SK-N-SH treated with all-trans-retinoic acid at 6 μM for 48 hours (cell line): ENCODE data around the gene BHMT.

Source experiments
- ATAC-seq: fragments of 200-7000 bp; cut with Tn5 transposase; 3 replicates; pipeline ENCODE4 v1.9.1; 2020; ENCODE audit warnings: mild to moderate bottlenecking, moderate library complexity
- ARNTL ChIP-seq: fragments of 450-650 bp; formaldehyde crosslinking; IDR thresholded peaks from 2 replicates; pipeline ENCODE4 v1.5.0; 2020; ENCODE audit warnings: low read depth, mild to moderate bottlenecking, moderate library complexity, borderline replicate concordance
- BACH2 ChIP-seq: fragments of 250-450 bp; sonication (Bioruptor Pico); IDR thresholded peaks from 2 replicates; pipeline ENCODE4 v1.9.0; 2021; ENCODE audit warnings: mild to moderate bottlenecking, borderline replicate concordance
- CREB5 ChIP-seq: fragments of 250-450 bp; sonication (Bioruptor Pico); IDR thresholded peaks from 2 replicates; pipeline ENCODE4 v1.5.1; 2020; ENCODE audit warnings: low read depth, mild to moderate bottlenecking, moderate library complexity
- CSRNP3 ChIP-seq: fragments of 250-450 bp; sonication (Bioruptor Pico); IDR thresholded peaks from 2 replicates; pipeline ENCODE4 v1.5.1; 2021; ENCODE audit warnings: mild to moderate bottlenecking, moderate library complexity
- ESRRG ChIP-seq: fragments of 250-450 bp; sonication (Bioruptor Pico); IDR thresholded peaks from 2 replicates; pipeline ENCODE4 v1.6.1; 2021; ENCODE audit warnings: mild to moderate bottlenecking
- GLIS3 ChIP-seq: fragments of 250-450 bp; sonication (Bioruptor Pico); IDR thresholded peaks from 2 replicates; pipeline ENCODE4 v1.5.0; 2020; ENCODE audit warnings: mild to moderate bottlenecking, moderate library complexity
- ISL1 ChIP-seq: fragments of 250-450 bp; sonication (Bioruptor Pico); IDR thresholded peaks from 2 replicates; pipeline ENCODE4 v2.1.2; 2022; ENCODE audit warnings: mild to moderate bottlenecking, moderate library complexity
- OSR1 ChIP-seq: fragments of 250-450 bp; sonication (Bioruptor Pico); IDR thresholded peaks from 2 replicates; pipeline ENCODE4 v1.8.0; 2022; ENCODE audit warnings: moderate library complexity, mild to moderate bottlenecking, inconsistent platforms
- PATZ1 ChIP-seq: fragments of 250-450 bp; sonication (Bioruptor Pico); IDR thresholded peaks from 2 replicates; pipeline ENCODE4 v1.8.0; 2020; ENCODE audit warnings: mild to moderate bottlenecking, moderate library complexity, borderline replicate concordance
- POU6F1 ChIP-seq: fragments of 250-450 bp; sonication (Bioruptor Pico); IDR thresholded peaks from 2 replicates; pipeline ENCODE4 v1.8.0; 2021; ENCODE audit warnings: low read depth, mild to moderate bottlenecking, moderate library complexity, borderline replicate concordance
- PPARA ChIP-seq: fragments of 250-450 bp; sonication (Bioruptor Pico); IDR thresholded peaks from 2 replicates; pipeline ENCODE4 v1.5.0; 2020; ENCODE audit warnings: mild to moderate bottlenecking, borderline replicate concordance
- SNAI2 ChIP-seq: fragments of 250-450 bp; sonication (Bioruptor Pico); IDR thresholded peaks from 2 replicates; pipeline ENCODE4 v1.5.0; 2020; ENCODE audit warnings: mild to moderate bottlenecking, moderate library complexity
- TCF4 ChIP-seq: fragments of 250-450 bp; sonication (Bioruptor Pico); IDR thresholded peaks from 2 replicates; pipeline ENCODE4 v1.8.0; 2021; ENCODE audit warnings: mild to moderate bottlenecking, moderate library complexity, borderline replicate concordance
- TOX ChIP-seq: fragments of 250-450 bp; sonication (Bioruptor Pico); IDR thresholded peaks from 2 replicates; pipeline ENCODE4 v1.8.0; 2021; ENCODE audit warnings: mild to moderate bottlenecking, moderate library complexity, borderline replicate concordance
- TSHZ2 ChIP-seq: fragments of 250-450 bp; sonication (Bioruptor Pico); IDR thresholded peaks from 2 replicates; pipeline ENCODE4 v1.5.0; 2020; ENCODE audit warnings: mild to moderate bottlenecking, moderate library complexity
- ZC3H10 ChIP-seq: fragments of 250-450 bp; sonication (Bioruptor Pico); IDR thresholded peaks from 2 replicates; pipeline ENCODE4 v1.5.1; 2021; ENCODE audit warnings: mild to moderate bottlenecking, moderate library complexity
- ZFP3 ChIP-seq: fragments of 250-450 bp; sonication (Bioruptor Pico); IDR thresholded peaks from 2 replicates; pipeline ENCODE4 v1.5.0; 2020; ENCODE audit warnings: mild to moderate bottlenecking, moderate library complexity
- ZFP30 ChIP-seq: fragments of 450-650 bp; formaldehyde crosslinking; IDR thresholded peaks from 2 replicates; pipeline ENCODE4 v1.5.0; 2022; ENCODE audit warnings: mild to moderate bottlenecking, moderate library complexity
- ZNF565 ChIP-seq: fragments of 450-650 bp; formaldehyde crosslinking; conservative IDR thresholded peaks from 2 replicates; pipeline ENCODE4 v1.5.0; 2020; ENCODE audit warnings: low read depth, mild to moderate bottlenecking, moderate library complexity
- ZNF70 ChIP-seq: fragments of 450-650 bp; formaldehyde crosslinking; IDR thresholded peaks from 2 replicates; pipeline ENCODE4 v1.5.0; 2020; ENCODE audit warnings: mild to moderate bottlenecking, moderate library complexity
- ZNF8 ChIP-seq: fragments of 450-650 bp; formaldehyde crosslinking; IDR thresholded peaks from 2 replicates; pipeline ENCODE4 v1.5.0; 2020; ENCODE audit warnings: mild to moderate bottlenecking, moderate library complexity

The BHMT gene

GRCh38 chr5:79119486-79119885 is 7.9 kb downstream of the BHMT start:
- no peak for ATAC-seq
- TF ChIP-seq POU6F1 (no peak), OSR1 (CRISPR knock-in tag) (no peak), ZC3H10 (CRISPR knock-in tag) (no peak), ISL1 (no peak), PATZ1 (CRISPR knock-in tag) (no peak), ZNF565 (no peak), TSHZ2 (no peak), BACH2 (CRISPR knock-in tag) (no peak), ZFP3 (CRISPR knock-in tag) (no peak), CREB5 (CRISPR knock-in tag) (no peak)

GRCh38 chr5:79120221-79120620 is 8.6 kb downstream of the BHMT start:
- no peak for ATAC-seq
- TF ChIP-seq ESRRG (CRISPR knock-in tag), result no peak
- no peak for TF ChIP-seq POU6F1
- no peak for TF ChIP-seq ZC3H10 (CRISPR knock-in tag)
- no peak for TF ChIP-seq TOX (CRISPR knock-in tag)
- no peak for TF ChIP-seq SNAI2 (CRISPR knock-in tag)
- TF ChIP-seq TCF4 (CRISPR knock-in tag), result no peak
- TF ChIP-seq ZFP3 (CRISPR knock-in tag), result no peak
- no peak for TF ChIP-seq CSRNP3 (CRISPR knock-in tag)
- TF ChIP-seq ZNF8 (CRISPR knock-in tag), result no peak
- no peak for TF ChIP-seq BACH2 (CRISPR knock-in tag)
- TF ChIP-seq ARNTL (CRISPR knock-in tag), result no peak
- no peak for TF ChIP-seq ZFP30
- TF ChIP-seq ISL1, result no peak
- no peak for TF ChIP-seq GLIS3 (CRISPR knock-in tag)
- no peak for TF ChIP-seq ZNF70 (CRISPR knock-in tag)
- no peak for TF ChIP-seq PPARA
- TF ChIP-seq ZNF565, result no peak
- no peak for TF ChIP-seq PATZ1 (CRISPR knock-in tag)
